Measurements from ENCODE around the gene WIF1.

DNA sequence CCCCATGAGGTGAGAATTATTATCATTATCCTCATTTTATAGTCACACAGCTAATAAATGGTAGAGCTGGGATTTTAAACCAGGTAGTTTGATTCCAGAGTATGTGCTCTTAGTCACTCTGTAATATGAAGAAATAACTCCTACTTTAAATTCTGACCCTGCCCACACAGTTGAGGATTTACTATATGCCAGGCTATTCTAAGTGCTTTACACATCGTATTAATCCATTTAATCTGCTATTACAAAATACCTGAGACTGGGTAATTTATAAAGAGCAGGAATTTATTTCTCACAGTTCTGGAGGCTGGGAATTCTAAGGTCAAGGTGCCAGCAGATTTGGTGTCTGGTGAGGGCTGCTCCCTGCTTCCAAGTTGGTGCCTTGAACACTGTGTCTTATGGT, 19.6 kb upstream of the WIF1 start:
- TF ChIP-seq, protein P1, sequence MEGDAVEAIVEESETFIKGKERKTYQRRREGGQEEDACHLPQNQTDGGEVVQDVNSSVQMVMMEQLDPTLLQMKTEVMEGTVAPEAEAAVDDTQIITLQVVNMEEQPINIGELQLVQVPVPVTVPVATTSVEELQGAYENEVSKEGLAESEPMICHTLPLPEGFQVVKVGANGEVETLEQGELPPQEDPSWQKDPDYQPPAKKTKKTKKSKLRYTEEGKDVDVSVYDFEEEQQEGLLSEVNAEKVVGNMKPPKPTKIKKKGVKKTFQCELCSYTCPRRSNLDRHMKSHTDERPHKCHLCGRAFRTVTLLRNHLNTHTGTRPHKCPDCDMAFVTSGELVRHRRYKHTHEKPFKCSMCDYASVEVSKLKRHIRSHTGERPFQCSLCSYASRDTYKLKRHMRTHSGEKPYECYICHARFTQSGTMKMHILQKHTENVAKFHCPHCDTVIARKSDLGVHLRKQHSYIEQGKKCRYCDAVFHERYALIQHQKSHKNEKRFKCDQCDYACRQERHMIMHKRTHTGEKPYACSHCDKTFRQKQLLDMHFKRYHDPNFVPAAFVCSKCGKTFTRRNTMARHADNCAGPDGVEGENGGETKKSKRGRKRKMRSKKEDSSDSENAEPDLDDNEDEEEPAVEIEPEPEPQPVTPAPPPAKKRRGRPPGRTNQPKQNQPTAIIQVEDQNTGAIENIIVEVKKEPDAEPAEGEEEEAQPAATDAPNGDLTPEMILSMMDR (IDR thresholded peaks at IDR 0.05) = no peak
- no peak for TF ChIP-seq ZFX (IDR thresholded peaks at IDR 0.05; ENCODE audit: borderline replicate concordance)
